Prostate gland (tissue), 2 donors: ENCODE results near the gene MYO6. TPM values are rescaled to one million over a fixed set of nuclear protein-coding genes. Genes with fewer than 3 reads are reported as not detected.

Experiments used
- DNase-seq: peaks from one replicate; pipeline ENCODE4 v3.0.0-alpha.2; 2019; ENCODE audit warnings: low spot score
- H3K27ac ChIP-seq, 2 donors: fragments of 200-600 bp; sonication (generic); 2 replicates each; pipeline ENCODE4 v1.5.1; 2017 to 2019
- H3K27me3 ChIP-seq: fragments of 200-600 bp; sonication (generic); replicated peaks from 2 replicates; pipeline ENCODE4 v1.5.1; 2019; ENCODE audit not compliant: insufficient read depth
- H3K36me3 ChIP-seq, 2 donors: fragments of 200-600 bp; sonication (generic); 1 replicate in 1 of 2; 2 replicates in 1 of 2; pipeline versions ENCODE4 v1.5.1 to v1.8.1; 2017 to 2019
- H3K4me1 ChIP-seq: fragments of 200-600 bp; sonication (generic); replicated peaks from 2 replicates; pipeline ENCODE4 v1.5.1; 2019
- H3K4me3 ChIP-seq, 2 donors: fragments of 200-600 bp; sonication (generic); 2 replicates each; pipeline ENCODE4 v1.5.1; 2017 to 2019
- H3K9me3 ChIP-seq: fragments of 200-600 bp; sonication (generic); 2 replicates; pipeline ENCODE4 v1.5.1; 2017
- CTCF ChIP-seq, 4 experiments: fragments of 200-600 bp in 2 of 4; fragments of 450-650 bp in 2 of 4; sonication (generic) in 2 of 4; IDR thresholded peaks; 1 replicate in 3 of 4; 2 replicates in 1 of 4; pipeline ENCODE4 v1.5.1; 2016 to 2019; ENCODE audit warnings: antibody characterized with exemption in 4 of 4, mild to moderate bottlenecking in 2 of 4, moderate library complexity in 2 of 4
- POLR2A ChIP-seq: fragments of 450-650 bp; IDR thresholded peaks from one replicate; pipeline ENCODE4 v1.6.1; 2016; ENCODE audit warnings: antibody characterized with exemption, mild to moderate bottlenecking
- POLR2AphosphoS5 ChIP-seq: sonication (generic); formaldehyde crosslinking; IDR thresholded peaks from one replicate; pipeline ENCODE4 v1.6.1; 2017; ENCODE audit warnings: antibody characterized with exemption
- WGBS: methylation state at CpG from one replicate; pipeline ENCODE4 v1.1.5; 2018; 5-methylcytosine and 5-hydroxymethylcytosine counted together
- intact Hi-C: fragments of 100-400 bp; cut with DNase I; formaldehyde crosslinking; loops from one replicate; pipeline ENCODE4 v1.14.2; 2022
- total RNA-seq, 2 donors: library from RNA; depleted of rRNA; stranded (reverse); fragments of >200 nt; gene quantifications; one replicate each; pipeline ENCODE4 v1.1.0, GENCODE V29; 2016

Gene MYO6
- total RNA-seq, 2 donors from 2014 or later: 50.1 to 58.7 TPM

- Histone ChIP-seq H3K27me3 (no peaks in the 10 kb centered on the region), H3K36me3 (no peaks in the 10 kb centered on the region), H3K4me3 (no peak overlapping the region), H3K9me3 (no peaks in the 10 kb centered on the region), H3K27ac (no peak overlapping the region), H3K4me1 (no peaks in the 10 kb centered on the region)
- DNase-seq: no peak
- intact Hi-C loops: no loop called here
- WGBS: 83% methylated on average over 3 of the region's 3 CpGs
- no peak for TF ChIP-seq POLR2A
- no peak for TF ChIP-seq POLR2AphosphoS5
- TF ChIP-seq CTCF (IDR thresholded peaks at IDR 0.05): no peak
Observed at GRCh38 chr6:75775219-75775618, 26.2 kb downstream of the MYO6 start.

- Histone ChIP-seq H3K4me1 (no peaks in the 10 kb centered on the region), H3K4me3 (no peak overlapping the region), H3K9me3 (no peaks in the 10 kb centered on the region), H3K36me3 (no peaks in the 10 kb centered on the region), H3K27ac (no peak overlapping the region), H3K27me3 (no peaks in the 10 kb centered on the region)
- TF ChIP-seq POLR2A: no peak
- TF ChIP-seq POLR2AphosphoS5: no peak
- TF ChIP-seq CTCF (IDR thresholded peaks at IDR 0.05): no peak
- intact Hi-C loops: no loop called here
- DNase-seq: no peak
- WGBS: 60% methylated on average over 2 of the region's 2 CpGs
Observed at GRCh38 chr6:75776461-75776860, 27.4 kb downstream of the MYO6 start.

GRCh38 chr6:75778757-75779156 is 29.7 kb downstream of the MYO6 start:
- Histone ChIP-seq H3K27ac (no peak overlapping the region), H3K4me1 (no peaks in the 10 kb centered on the region), H3K36me3 (no peaks in the 10 kb centered on the region), H3K27me3 (no peaks in the 10 kb centered on the region), H3K9me3 (no peaks in the 10 kb centered on the region), H3K4me3 (no peak overlapping the region)
- intact Hi-C loops: no loop called here
- WGBS: 97% methylated on average over 4 of the region's 4 CpGs
- TF ChIP-seq POLR2A (no peak), POLR2AphosphoS5 (no peak), CTCF (IDR thresholded peaks at IDR 0.05) (no peak)
- no peak for DNase-seq

- no peak overlapping the region for H3K4me3 ChIP-seq
- no peaks in the 10 kb centered on the region for H3K27me3 ChIP-seq
- H3K27ac ChIP-seq: no peak overlapping the region
- TF ChIP-seq CTCF (IDR thresholded peaks at IDR 0.05): no peak
- no peak for TF ChIP-seq POLR2AphosphoS5
- TF ChIP-seq POLR2A: no peak
- no peaks in the 10 kb centered on the region for H3K9me3 ChIP-seq
- H3K36me3 ChIP-seq: no peaks in the 10 kb centered on the region
- WGBS: 74% methylated on average over 2 of the region's 2 CpGs
- DNase-seq: no peak
- intact Hi-C loops: no loop called here
- no peaks in the 10 kb centered on the region for H3K4me1 ChIP-seq
Observed at GRCh38 chr6:75786152-75786551, 37.1 kb downstream of the MYO6 start.

- H3K36me3 ChIP-seq: no peaks in the 10 kb centered on the region
- H3K4me1 ChIP-seq: no peaks in the 10 kb centered on the region
- TF ChIP-seq POLR2AphosphoS5: no peak
- TF ChIP-seq POLR2A: no peak
- TF ChIP-seq CTCF (IDR thresholded peaks at IDR 0.05): no peak
- no peak overlapping the region for H3K4me3 ChIP-seq
- no peak overlapping the region for H3K27ac ChIP-seq
- H3K27me3 ChIP-seq: no peaks in the 10 kb centered on the region
- intact Hi-C loops: no loop called here
- WGBS: 97% methylated on average over 1 of the region's 1 CpG
- no peaks in the 10 kb centered on the region for H3K9me3 ChIP-seq
- no peak for DNase-seq
Observed at GRCh38 chr6:75788894-75789293, 39.9 kb downstream of the MYO6 start.
